ENCODE results near the gene RBM17. TPM values are rescaled to one million over a fixed set of nuclear protein-coding genes. Genes with fewer than 3 reads are reported as not detected.
"Not testable (repeated sequence)": the region's sequence is repeated elsewhere in the genome, so short reads cannot be mapped to it uniquely, and the experiment has no call there.

Gene RBM17
- polyA plus RNA-seq, 1 donor from 2014 or later = 118 TPM

DNA sequence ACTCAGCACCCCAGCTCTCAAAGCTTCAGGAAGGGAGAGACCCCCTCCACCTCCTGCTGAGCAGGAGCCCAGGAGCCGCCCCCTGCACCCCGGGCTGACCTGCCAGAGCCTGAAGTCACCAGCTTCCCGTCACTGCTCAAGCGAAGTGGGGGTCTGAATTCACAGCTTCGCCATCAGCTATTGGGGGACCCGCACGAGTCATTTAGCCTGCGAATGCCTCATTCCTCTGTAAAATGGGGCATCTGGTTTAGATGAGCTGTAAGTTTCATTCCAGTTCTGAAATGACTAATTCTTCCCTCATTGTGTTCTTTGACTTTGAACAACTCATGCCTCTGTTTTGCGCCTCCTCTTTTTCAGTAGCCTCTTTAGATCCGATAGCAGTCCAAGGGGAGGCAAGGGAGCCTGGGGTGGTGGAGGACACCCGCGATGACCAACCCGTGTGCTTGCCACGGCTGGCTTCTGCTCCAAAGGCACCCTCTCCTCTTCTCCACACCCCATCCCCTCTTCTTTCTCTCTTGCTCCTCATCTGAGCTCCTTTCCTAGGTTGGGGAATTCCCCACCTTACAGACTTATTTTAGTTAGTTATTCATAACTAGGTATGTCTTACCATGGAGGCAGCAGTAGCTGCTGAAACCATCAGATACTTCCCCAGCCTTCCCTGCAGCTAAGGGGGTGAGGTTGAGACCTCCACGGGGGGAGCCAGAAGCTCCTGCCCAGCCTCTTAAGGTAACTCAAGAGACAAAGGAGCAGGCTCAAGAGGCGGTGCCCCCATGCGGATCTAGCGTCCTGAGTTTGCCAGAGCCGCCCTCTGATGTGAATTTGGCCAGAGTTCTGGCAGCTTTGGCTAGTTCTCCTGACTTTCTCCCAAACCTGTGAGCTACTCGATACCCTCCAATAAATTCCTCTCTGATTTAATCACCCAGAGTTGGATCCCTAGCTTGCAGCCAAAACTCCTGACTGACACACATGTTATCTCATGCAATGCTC is 47.7 kb downstream of the RBM17 start:
- Mint-ChIP-seq H3K27me3 (peaks cover 33% of the 10 kb centered on the region), H3K4me1 (peaks cover 16 to 28% (median 24%) of the 10 kb centered on the region in 3 donors), H3K36me3 (no peaks in the 10 kb centered on the region), H3K27ac (no peak overlapping the region), H3K4me3 (peak overlapping the region in 2 of 4 donors; percentile 2 to 82), H3K9me3 (no peaks in the 10 kb centered on the region)

DNA sequence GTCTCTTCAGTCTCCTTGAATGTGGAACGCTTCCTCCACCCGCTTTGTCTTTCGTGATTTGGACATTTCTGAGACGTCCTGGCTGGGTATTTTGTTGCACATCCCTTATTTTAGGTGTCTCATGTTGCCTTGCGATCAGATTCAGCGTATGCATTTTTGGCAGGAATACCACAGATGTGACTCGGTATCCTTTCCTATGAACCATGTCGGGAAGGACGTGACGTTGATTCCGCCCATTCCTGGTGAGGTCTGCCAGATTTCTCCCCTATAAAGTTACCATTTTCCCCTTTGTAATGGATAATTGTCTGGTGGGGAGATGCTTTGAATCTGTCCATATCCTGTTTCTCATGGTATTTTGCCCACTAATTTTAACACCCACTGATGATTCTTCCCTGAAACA is 49.6 kb downstream of the RBM17 start:
- Mint-ChIP-seq H3K27ac (no peak overlapping the region), H3K36me3 (no peaks in the 10 kb centered on the region), H3K27me3 (peaks cover 36% of the 10 kb centered on the region), H3K4me3 (no peak overlapping the region), H3K9me3 (no peaks in the 10 kb centered on the region), H3K4me1 (peaks cover 17 to 31% (median 27%) of the 10 kb centered on the region in 3 donors)

- Mint-ChIP-seq H3K27me3 (peaks cover 35% of the 10 kb centered on the region), H3K4me1 (peaks cover 17 to 31% (median 27%) of the 10 kb centered on the region in 3 donors), H3K27ac (peak overlapping the region in 1 of 3 donors; percentile 78)
These were observed 50.6 kb downstream of the RBM17 start for GRCh38 chr10:6139470-6139869.

DNA sequence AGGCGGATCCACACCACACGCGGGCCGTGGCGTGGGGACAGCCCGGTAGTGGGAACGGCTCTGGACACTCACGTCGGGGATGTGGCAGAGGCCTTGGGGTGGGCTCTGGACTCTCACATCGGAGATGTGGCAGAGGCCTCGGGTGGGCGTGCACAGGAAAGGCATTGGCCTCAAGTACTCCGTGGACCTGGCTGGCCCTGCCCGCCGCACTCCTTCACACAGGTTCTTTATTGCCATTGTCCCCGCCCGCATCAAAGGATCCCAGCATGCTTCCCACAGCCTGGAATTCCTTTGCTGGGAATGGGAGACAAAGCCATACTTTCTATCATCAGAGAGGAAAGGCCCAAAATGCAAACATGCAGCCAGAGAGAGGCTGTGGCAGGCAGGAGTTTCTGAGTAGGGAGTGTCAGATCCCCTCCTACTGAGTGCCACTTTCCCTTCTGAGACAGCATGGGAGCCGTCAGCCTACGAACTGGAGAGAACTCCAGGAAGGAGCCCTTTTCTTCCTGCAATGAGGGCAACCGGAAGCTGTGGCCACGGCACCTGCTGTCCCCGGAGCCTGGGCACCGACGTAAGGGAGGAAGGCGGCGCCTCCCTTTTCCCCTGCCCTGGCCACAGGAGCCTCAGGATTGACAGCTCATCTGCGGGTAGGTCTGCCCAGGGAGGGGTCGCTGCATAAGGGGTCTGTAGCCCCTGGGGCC is 51.5 kb downstream of the RBM17 start:
- Mint-ChIP-seq H3K27ac (peak overlapping the region; percentile 14 to 84 (median 59)), H3K9me3 (no peaks in the 10 kb centered on the region), H3K36me3 (no peaks in the 10 kb centered on the region), H3K4me3 (peak overlapping the region; percentile 85 to 94 (median 90)), H3K4me1 (peaks cover 17 to 27% (median 24%) of the 10 kb centered on the region in 3 donors), H3K27me3 (peaks cover 31% of the 10 kb centered on the region)

More at GRCh38 chr10:6139470-6139869, 50.6 kb downstream of the RBM17 start:
- H3K36me3 Mint-ChIP-seq = no peaks in the 10 kb centered on the region
- H3K9me3 Mint-ChIP-seq = no peaks in the 10 kb centered on the region
- H3K4me3 Mint-ChIP-seq = peak overlapping the region in 3 of 4 donors; percentile 8 to 49 (median 35)

- Mint-ChIP-seq H3K9me3 (no peaks in the 10 kb centered on the region), H3K4me1 (peaks cover 12 to 23% (median 22%) of the 10 kb centered on the region in 3 donors), H3K27ac (peak overlapping the region; percentile 59 to 84 (median 65)), H3K27me3 (peaks cover 31% of the 10 kb centered on the region), H3K36me3 (no peaks in the 10 kb centered on the region), H3K4me3 (peak overlapping the region; percentile 85 to 94 (median 90))
These were observed 52.1 kb downstream of the RBM17 start for GRCh38 chr10:6140965-6141295.

- no peaks in the 10 kb centered on the region for H3K9me3 Mint-ChIP-seq
- H3K27ac Mint-ChIP-seq = peak overlapping the region; percentile 59 to 84 (median 65)
- peaks cover 14 to 22% (median 21%) of the 10 kb centered on the region in 3 donors for H3K4me1 Mint-ChIP-seq
- H3K4me3 Mint-ChIP-seq = peak overlapping the region; percentile 85 to 94 (median 90)
- peaks cover 31% of the 10 kb centered on the region for H3K27me3 Mint-ChIP-seq
- H3K36me3 Mint-ChIP-seq = no peaks in the 10 kb centered on the region
These were observed 52.7 kb downstream of the RBM17 start for GRCh38 chr10:6141296-6142151.

DNA sequence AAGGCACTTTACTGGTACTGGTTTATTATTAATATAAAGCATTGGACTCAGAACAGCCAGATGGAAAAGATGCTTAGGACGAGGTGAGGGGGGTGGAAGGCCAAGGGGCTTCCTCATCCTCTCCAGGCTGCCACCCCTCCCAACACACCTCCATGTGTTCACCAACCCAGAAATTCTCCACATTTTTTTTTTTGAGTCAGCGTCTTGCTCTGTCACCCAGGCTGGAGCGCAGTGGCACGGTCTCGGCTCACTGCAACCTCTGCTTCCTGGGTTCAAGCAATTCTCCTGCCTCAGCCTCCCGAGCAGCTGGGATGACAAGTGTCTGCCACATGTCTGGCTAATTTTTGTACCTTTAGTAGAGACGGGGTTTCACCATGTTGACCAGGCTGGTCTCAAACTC is 53.4 kb downstream of the RBM17 start:
- H3K9me3 Mint-ChIP-seq, H3K36me3 Mint-ChIP-seq: not testable (repeated sequence)
- peaks cover 29% of the 10 kb centered on the region for H3K27me3 Mint-ChIP-seq
- H3K4me3 Mint-ChIP-seq = peak overlapping the region; percentile 62 to 94 (median 76)
- H3K27ac Mint-ChIP-seq = peak overlapping the region in 2 of 3 donors; percentile 59 to 84
- peaks cover 16 to 23% (median 21%) of the 10 kb centered on the region in 3 donors for H3K4me1 Mint-ChIP-seq

GRCh38 chr10:6142644-6143043 is 53.8 kb downstream of the RBM17 start:
- H3K36me3 Mint-ChIP-seq = no peaks in the 10 kb centered on the region
- peaks cover 20 to 23% (median 21%) of the 10 kb centered on the region in 3 donors for H3K4me1 Mint-ChIP-seq
- peaks cover 25% of the 10 kb centered on the region for H3K27me3 Mint-ChIP-seq
- peak overlapping the region in 1 of 3 donors; percentile 14 for H3K27ac Mint-ChIP-seq
- H3K4me3 Mint-ChIP-seq = peak overlapping the region; percentile 62 to 94 (median 76)
- H3K9me3 Mint-ChIP-seq = no peaks in the 10 kb centered on the region

GRCh38 chr10:6143181-6143580 is 54.3 kb downstream of the RBM17 start:
- peaks cover 24 to 25% (median 24%) of the 10 kb centered on the region in 3 donors for H3K4me1 Mint-ChIP-seq
- no peaks in the 10 kb centered on the region for H3K9me3 Mint-ChIP-seq
- no peaks in the 10 kb centered on the region for H3K36me3 Mint-ChIP-seq
- H3K4me3 Mint-ChIP-seq = peak overlapping the region in 3 of 4 donors; percentile 25 to 94 (median 88)
- H3K27ac Mint-ChIP-seq = peak overlapping the region in 1 of 3 donors; percentile 58
- peaks cover 23% of the 10 kb centered on the region for H3K27me3 Mint-ChIP-seq

DNA sequence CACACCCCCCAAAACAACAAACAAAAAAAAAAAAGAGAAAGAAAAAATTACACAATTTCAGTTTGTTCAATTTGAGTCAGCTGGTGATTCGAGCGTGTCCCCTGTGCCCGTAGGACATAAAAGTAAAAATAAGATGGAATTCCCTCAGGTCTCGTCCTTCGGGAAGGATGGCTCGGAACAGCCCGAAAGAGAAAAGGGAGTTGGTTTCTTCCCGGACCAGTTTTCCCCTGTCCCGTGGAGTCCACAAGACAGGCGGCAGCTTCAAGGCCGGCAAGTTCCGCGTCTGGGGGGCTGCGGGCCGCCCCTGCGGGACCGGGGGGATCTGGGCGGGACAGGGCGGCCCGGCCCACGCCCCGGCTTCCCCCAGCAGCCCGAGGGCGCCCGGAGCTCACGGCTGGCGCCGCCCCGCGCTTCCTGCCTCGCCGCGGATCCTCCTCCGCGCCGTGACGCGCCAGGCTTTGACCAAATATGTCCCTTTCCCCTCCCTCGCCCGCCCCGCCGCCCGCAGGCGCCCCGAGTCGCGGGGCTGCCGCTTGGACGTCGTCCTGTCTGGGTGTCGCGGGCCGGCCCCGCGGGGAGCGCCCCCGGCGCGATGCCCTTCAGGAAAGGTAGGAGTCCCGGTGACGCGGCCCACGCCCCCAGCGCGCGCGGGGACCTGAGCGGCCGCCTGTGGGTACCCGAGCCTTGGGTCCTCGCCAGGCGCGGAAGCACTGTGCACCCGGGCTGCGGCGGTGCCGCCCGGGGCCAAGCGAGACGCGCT is 55.8 kb downstream of the RBM17 start:
- Mint-ChIP-seq H3K36me3 (no peaks in the 10 kb centered on the region), H3K9me3 (no peaks in the 10 kb centered on the region), H3K4me1 (peaks cover 25 to 32% (median 29%) of the 10 kb centered on the region in 3 donors), H3K4me3 (peak overlapping the region; percentile 86 to 93 (median 90)), H3K27ac (peak overlapping the region; percentile 16 to 58 (median 27)), H3K27me3 (peaks cover 19% of the 10 kb centered on the region)

GRCh38 chr10:6145166-6145987 is 56.5 kb downstream of the RBM17 start:
- Mint-ChIP-seq H3K9me3 (no peaks in the 10 kb centered on the region), H3K27me3 (peaks cover 13% of the 10 kb centered on the region), H3K36me3 (no peaks in the 10 kb centered on the region), H3K27ac (peak overlapping the region in 2 of 3 donors; percentile 23 to 92), H3K4me3 (peak overlapping the region; percentile 86 to 93 (median 90)), H3K4me1 (peaks cover 31 to 33% (median 31%) of the 10 kb centered on the region in 3 donors)

DNA sequence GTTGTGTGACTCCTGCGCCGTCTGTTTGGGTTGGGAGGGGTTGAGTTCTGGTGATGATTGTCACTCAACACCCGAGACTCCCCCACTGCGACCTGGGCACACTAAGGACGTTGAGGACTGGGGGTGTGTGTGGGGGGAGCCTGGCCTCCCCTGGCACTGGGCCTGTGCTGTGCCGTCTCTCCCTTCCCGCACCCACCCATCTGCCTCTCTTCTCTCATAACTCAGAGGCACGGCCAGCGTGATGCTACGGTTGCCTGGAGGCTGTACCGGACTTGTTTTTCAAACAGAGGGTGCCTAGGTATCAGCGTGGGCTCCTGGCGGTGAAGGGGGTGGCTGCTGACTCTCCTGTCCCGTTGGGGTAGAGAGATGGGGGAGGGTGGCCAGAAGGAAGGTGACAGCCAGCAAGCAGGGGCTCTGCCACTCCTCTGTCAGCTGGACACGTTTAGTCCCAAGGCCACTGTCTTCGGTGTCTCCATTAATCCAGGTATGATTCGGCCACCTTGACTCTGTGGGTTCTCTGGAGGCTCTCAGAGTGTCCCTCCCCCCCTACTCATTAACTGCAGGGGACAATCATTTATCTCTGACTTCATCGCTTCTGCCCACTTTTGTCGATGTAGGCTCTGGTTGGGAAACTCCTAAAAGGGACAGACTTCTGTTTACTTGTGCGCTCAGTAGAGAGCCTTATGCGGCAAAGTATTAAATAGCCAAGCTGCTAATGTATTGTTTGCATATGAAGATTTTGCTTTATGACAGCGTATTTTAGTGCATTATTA is 57.4 kb downstream of the RBM17 start:
- H3K36me3 Mint-ChIP-seq = no peaks in the 10 kb centered on the region
- peaks cover 5% of the 10 kb centered on the region for H3K27me3 Mint-ChIP-seq
- peak overlapping the region in 2 of 3 donors; percentile 23 to 92 for H3K27ac Mint-ChIP-seq
- no peaks in the 10 kb centered on the region for H3K9me3 Mint-ChIP-seq
- peak overlapping the region; percentile 77 to 89 (median 87) for H3K4me3 Mint-ChIP-seq
- peaks cover 29 to 32% (median 32%) of the 10 kb centered on the region in 3 donors for H3K4me1 Mint-ChIP-seq

Measured in IgD-negative memory B cell (primary cell).